ENCODE data around the gene NEK6. TPM values are rescaled to one million over a fixed set of nuclear protein-coding genes. Genes with fewer than 3 reads are reported as not detected.

The NEK6 gene
- total RNA-seq (2021; fragmentation: NEBNext Ultra II Directional; extraction: Animal tissue kit (Norgen Biotek cat#: 25700)) (16.6 and 19.7 TPM in 2 replicates), polyA plus RNA-seq (2011; rRNA removed) (17.7 and 23.9 TPM in 2 replicates), polyA minus RNA-seq (2011; rRNA and poly(A)+ RNA removed) (21.8 and 31.4 TPM in 2 replicates)
- polyA plus RNA-seq (2011; cell fraction: cytosol; rRNA removed): 12.8 TPM
- 19.1 TPM for polyA plus RNA-seq (2011; cell fraction: nucleus; rRNA removed)
- 8.7 to 13.7 TPM (median 12.4 TPM) in 4 replicates for polyA plus RNA-seq (2012, experiment 1 of 2)
- polyA plus RNA-seq (2012, experiment 2 of 2): 6.3 TPM
- polyA plus RNA-seq (2013, experiment 1 of 2): 9.1 TPM
- 9.1 TPM for polyA plus RNA-seq (2013, experiment 2 of 2)
- polyA minus RNA-seq (2011; cell fraction: cytosol; rRNA and poly(A)+ RNA removed): 7.7 TPM
- 18.9 TPM for polyA minus RNA-seq (2011; cell fraction: nucleus; rRNA and poly(A)+ RNA removed)
- long read RNA-seq, experiment 1, partial matches to known transcripts: 6 of 9 reads
- long read RNA-seq, experiment 1, other reads (novel, unspliced or antisense): 1 of 9 reads
- long read RNA-seq, experiment 2: 0 reads

GRCh38 chr9:124257844-124258606 is at the start of gene NEK6:
Gene NEK6 (plus strand): TSS chr9:124257949. CDS start chr9:124301965, 44,016 bp downstream.
- no peak within 1 kb of the TSS for H3K14ac ChIP-seq (ENCODE audit: insufficient read length)
- H4K5ac ChIP-seq (ENCODE audit: insufficient read length, low read depth, low read length): peak within 1 kb of the TSS; percentile 18
- H3K36me3 ChIP-seq (ENCODE audit: control insufficient read depth in 2 of 4, insufficient read depth in 4 of 4, low read length in 3 of 4): no peaks in the 10 kb centered on the region
- H2AK5ac ChIP-seq (ENCODE audit: low read depth, low read length): peak within 1 kb of the TSS; percentile 79; the same call in 1 of the 2 replicates
- H3K23ac ChIP-seq (ENCODE audit: insufficient read length): no peak within 1 kb of the TSS
- peak within 1 kb of the TSS; percentile 97; the same call in 1 of the 2 replicates for H2BK12ac ChIP-seq (ENCODE audit: low read depth, low read length)
- H3K18ac ChIP-seq (ENCODE audit: extremely low read depth, low read length): peak within 1 kb of the TSS; percentile 87
- H2AFZ ChIP-seq (ENCODE audit: low read length): peak within 1 kb of the TSS; percentile 79; the same call in 1 of the 2 replicates
- FAIRE-seq (no peak), DNase-seq (ENCODE audit: low read depth in 1 of 2, low spot score in 2 of 2) (no peak)
- no peaks in the 10 kb centered on the region; a peak in 2 of 7 replicates for H3K27me3 ChIP-seq (replicated peaks in 1 of 4; ENCODE audit: control insufficient read depth in 3 of 4, extremely low read depth in 1 of 4, insufficient read depth in 3 of 4, low read length in 3 of 4)
- H3K4ac ChIP-seq (replicated peaks; ENCODE audit: insufficient read length, low read depth, low read length): peak within 1 kb of the TSS; percentile 49
- H2BK15ac ChIP-seq (ENCODE audit: low read length): peak within 1 kb of the TSS; percentile 65; the same call in 1 of the 2 replicates
- peak within 1 kb of the TSS; percentile 66 to 77 (median 71) for H3K4me3 ChIP-seq (ENCODE audit: extremely low read depth in 1 of 4, insufficient read depth in 2 of 4, low read depth in 3 of 4, low read length in 4 of 4)
- H2BK120ac ChIP-seq (replicated peaks; ENCODE audit: low read depth, low read length): no peak within 1 kb of the TSS
- no peaks in the 10 kb centered on the region for H4K20me1 ChIP-seq (replicated peaks in 1 of 2; ENCODE audit: control insufficient read depth in 1 of 2, insufficient read depth in 2 of 2, low read length in 2 of 2)
- peak within 1 kb of the TSS; percentile 32 for H3K56ac ChIP-seq (replicated peaks; ENCODE audit: insufficient read length, low read depth, low read length)
- peak within 1 kb of the TSS; percentile 8 to 84 (median 34); a peak in 6 of 7 replicates for H3K9ac ChIP-seq (replicated peaks in 1 of 4; ENCODE audit: extremely low read depth in 1 of 4, low read depth in 3 of 4, low read length in 3 of 4)
- H4K91ac ChIP-seq (replicated peaks; ENCODE audit: insufficient read length, low read length): peak within 1 kb of the TSS; percentile 79
- peaks cover 0 to 8% of the 10 kb centered on the region in 2 experiments; a peak in 2 of 4 replicates for H3K79me2 ChIP-seq (ENCODE audit: control insufficient read depth in 1 of 2, insufficient read depth in 2 of 2, low read length in 2 of 2)
- WGBS, 2 experiments (ENCODE audit: extremely low coverage in 1 of 2, insufficient coverage in 1 of 2, insufficient read length in 1 of 2, insufficient replicate concordance in 2 of 2, low coverage in 1 of 2, low lambda C conversion rate in 2 of 2, missing lambda C conversion rate in 1 of 2): 1% methylated on average over 20 of the region's 116 CpGs; no CpG with 5 or more reads in 1 of the 2 experiments
- CTCF ChIA-PET (ENCODE audit: partially characterized antibody): interaction anchor here (0.9 to 3.9 kb wide), 2 partner anchors 35 to 131 kb away, joined by 4 to 14 read pairs; no protein-coding TSS in a partner anchor
- H3K23me2 ChIP-seq (ENCODE audit: low read depth, low read length): peaks cover 8% of the 10 kb centered on the region
- H3K9me3 ChIP-seq (ENCODE audit: insufficient read depth in 2 of 2, low read depth in 1 of 2, low read length in 1 of 2): no peaks in the 10 kb centered on the region
- H2BK5ac ChIP-seq (ENCODE audit: low read depth, low read length): peak within 1 kb of the TSS; percentile 52; the same call in 1 of the 2 replicates
- no peak within 1 kb of the TSS for H3K27ac ChIP-seq (ENCODE audit: low read depth, low read length)
- H3K4me2 ChIP-seq (ENCODE audit: insufficient read depth in 1 of 2, low read depth in 2 of 2, low read length in 2 of 2): peak within 1 kb of the TSS; percentile 71 to 99
- peak within 1 kb of the TSS; percentile 62; the same call in 1 of the 2 replicates for H2BK20ac ChIP-seq (ENCODE audit: low read length)
- peaks cover 3% of the 10 kb centered on the region for H3K79me1 ChIP-seq (ENCODE audit: low read depth, low read length)
- POLR2A ChIA-PET (ENCODE audit: partially characterized antibody): no interaction called here
- peaks cover 8 to 21% (median 12%) of the 10 kb centered on the region in 4 experiments; a peak in 6 of 7 replicates for H3K4me1 ChIP-seq (replicated peaks in 1 of 4; ENCODE audit: control insufficient read depth in 3 of 4, insufficient read depth in 4 of 4, low read length in 3 of 4)
- peak within 1 kb of the TSS; percentile 12; the same call in 1 of the 2 replicates for H4K8ac ChIP-seq (ENCODE audit: extremely low read depth, insufficient read depth, low read length)
- TF ChIP-seq SP4 (IDR thresholded peaks at IDR 0.05; ENCODE audit: low read length): no peak
- TF ChIP-seq FOSL1 (IDR thresholded peaks at IDR 0.05; ENCODE audit: insufficient read depth, low read depth, low read length): no peak
- TF ChIP-seq PHF8 (conservative IDR thresholded peaks at IDR 0.05; ENCODE audit: low read depth, low read length): peak; percentile 32; the same call in 1 of the 2 replicates
- TF ChIP-seq ASH2L (IDR thresholded peaks at IDR 0.05; ENCODE audit: low read length): no peak
- TF ChIP-seq ATF3 (IDR thresholded peaks at IDR 0.05; ENCODE audit: insufficient read depth, low read depth, low read length): no peak
- no peak for TF ChIP-seq RNF2 (IDR thresholded peaks at IDR 0.05; ENCODE audit: borderline replicate concordance, low read depth, low read length, missing control alignments, poor library complexity, severe bottlenecking)
- peak; percentile 40 for TF ChIP-seq KDM4A (IDR thresholded peaks at IDR 0.05; ENCODE audit: low read depth, low read length, severe bottlenecking)
- TF ChIP-seq BACH1 (IDR thresholded peaks at IDR 0.05; ENCODE audit: low read length): peak; percentile 4; the same call in 1 of the 2 replicates

Measured in H1 (cell line).